Fibroblast of the aortic adventitia (primary cell): ENCODE data around the gene DENND1A. TPM values are rescaled to one million over a fixed set of nuclear protein-coding genes. Genes with fewer than 3 reads are reported as not detected.

Experiments used
- DNase-seq: peaks from one replicate; pipeline ENCODE4 v3.0.0-alpha.2; 2010; ENCODE audit warnings: low read depth
- H3K4me3 ChIP-seq: 2 replicates; pipeline ENCODE4 v1.5.1; 2011; ENCODE audit warnings: low read depth, mild to moderate bottlenecking, control low read depth, low read length, moderate library complexity
- total RNA-seq: library from RNA; depleted of rRNA; stranded (reverse); fragments of >200 nt; gene quantifications from 2 replicates; pipeline ENCODE4 v1.2.3, GENCODE V29; 2012; ENCODE audit warnings: low replicate concordance
- TF ChIP-seq, protein P1 (sequence below): IDR thresholded peaks from 2 replicates; pipeline ENCODE4 v1.5.1; 2011; ENCODE audit warnings: mild to moderate bottlenecking, low read length, control low read depth, inconsistent platforms; ENCODE audit not compliant: insufficient read depth

The DENND1A gene
- total RNA-seq, 1 donor, result 27.7 TPM

DNA sequence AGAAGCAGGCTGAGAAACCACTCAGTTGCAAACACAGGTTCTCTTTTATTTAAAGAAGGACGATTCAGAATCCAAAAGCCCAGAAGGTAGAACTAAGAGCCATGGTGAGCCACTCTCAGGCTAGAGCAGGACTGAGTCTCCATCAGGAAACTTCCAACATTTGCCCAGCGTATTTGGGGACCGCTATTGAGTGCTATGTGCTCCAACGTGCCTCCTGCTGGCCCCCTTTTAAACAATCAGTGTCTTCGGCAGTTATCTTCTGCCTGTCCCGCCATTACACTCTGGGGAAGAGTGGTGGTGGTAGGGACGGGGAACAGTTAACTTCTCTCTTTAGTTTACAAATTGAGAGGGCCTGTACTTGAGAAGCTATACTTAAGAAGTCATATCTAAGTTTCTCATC is 78.1 kb downstream of the DENND1A start:
- TF ChIP-seq, protein P1, sequence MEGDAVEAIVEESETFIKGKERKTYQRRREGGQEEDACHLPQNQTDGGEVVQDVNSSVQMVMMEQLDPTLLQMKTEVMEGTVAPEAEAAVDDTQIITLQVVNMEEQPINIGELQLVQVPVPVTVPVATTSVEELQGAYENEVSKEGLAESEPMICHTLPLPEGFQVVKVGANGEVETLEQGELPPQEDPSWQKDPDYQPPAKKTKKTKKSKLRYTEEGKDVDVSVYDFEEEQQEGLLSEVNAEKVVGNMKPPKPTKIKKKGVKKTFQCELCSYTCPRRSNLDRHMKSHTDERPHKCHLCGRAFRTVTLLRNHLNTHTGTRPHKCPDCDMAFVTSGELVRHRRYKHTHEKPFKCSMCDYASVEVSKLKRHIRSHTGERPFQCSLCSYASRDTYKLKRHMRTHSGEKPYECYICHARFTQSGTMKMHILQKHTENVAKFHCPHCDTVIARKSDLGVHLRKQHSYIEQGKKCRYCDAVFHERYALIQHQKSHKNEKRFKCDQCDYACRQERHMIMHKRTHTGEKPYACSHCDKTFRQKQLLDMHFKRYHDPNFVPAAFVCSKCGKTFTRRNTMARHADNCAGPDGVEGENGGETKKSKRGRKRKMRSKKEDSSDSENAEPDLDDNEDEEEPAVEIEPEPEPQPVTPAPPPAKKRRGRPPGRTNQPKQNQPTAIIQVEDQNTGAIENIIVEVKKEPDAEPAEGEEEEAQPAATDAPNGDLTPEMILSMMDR, result no peak
- DNase-seq, result no peak
- no peak overlapping the region for H3K4me3 ChIP-seq

DNA sequence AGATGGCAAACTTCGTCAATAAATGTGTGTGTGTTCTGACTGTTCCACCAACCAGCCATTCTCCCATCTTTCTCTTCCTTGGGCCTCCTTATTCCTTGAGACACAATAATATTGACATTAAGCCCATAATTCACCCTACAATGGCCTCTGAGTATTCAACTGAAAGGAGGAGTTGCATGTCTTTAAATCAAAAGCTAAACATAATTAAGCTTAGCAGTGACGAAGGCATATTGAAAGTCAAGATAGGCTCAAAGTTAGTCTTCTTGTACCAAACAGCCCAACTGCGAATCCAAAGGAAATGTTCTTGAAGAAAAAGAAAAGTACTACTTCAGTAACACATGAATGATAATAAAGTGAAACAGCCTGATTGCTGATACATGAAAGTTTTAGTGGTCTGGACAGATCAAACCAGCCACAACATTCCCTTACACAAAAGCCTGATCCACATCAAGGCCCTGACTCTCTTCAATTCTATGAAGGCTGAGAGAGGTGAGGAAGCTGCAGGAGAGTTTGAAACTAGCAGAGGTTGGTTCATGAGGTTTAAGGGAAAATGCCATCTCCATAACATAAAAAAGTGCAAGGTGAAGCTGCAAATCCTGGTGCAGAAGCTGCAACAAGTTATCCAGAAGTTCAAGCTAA is 81.4 kb downstream of the DENND1A start:
- H3K4me3 ChIP-seq, result no peak overlapping the region
- no peak for DNase-seq
- TF ChIP-seq, protein P1, result no peak

- no peak overlapping the region for H3K4me3 ChIP-seq
- TF ChIP-seq, protein P1, result no peak
- DNase-seq, result no peak
Observed at GRCh38 chr9:123846966-123847365, 83.0 kb downstream of the DENND1A start.

DNA sequence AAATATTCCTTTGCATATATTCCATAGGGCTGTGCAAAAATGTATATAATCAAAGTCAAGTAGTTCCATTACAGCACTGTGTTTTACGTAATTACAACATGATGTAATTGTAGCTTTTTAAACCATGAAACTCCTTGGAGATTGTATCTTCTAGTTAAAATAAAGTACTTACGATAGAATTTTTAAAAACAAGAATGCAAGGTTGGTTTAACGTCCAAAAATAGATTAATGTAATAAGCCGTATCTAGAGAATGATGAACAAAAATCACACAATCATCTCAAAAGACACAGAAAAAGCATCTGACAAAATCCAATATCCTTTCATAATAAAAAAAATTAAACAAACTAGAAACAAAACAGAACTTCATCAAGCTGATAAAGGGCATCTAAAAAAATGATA is 86.2 kb downstream of the DENND1A start:
- TF ChIP-seq, protein P1, result no peak
- no peak for DNase-seq
- H3K4me3 ChIP-seq, result no peak overlapping the region

DNA sequence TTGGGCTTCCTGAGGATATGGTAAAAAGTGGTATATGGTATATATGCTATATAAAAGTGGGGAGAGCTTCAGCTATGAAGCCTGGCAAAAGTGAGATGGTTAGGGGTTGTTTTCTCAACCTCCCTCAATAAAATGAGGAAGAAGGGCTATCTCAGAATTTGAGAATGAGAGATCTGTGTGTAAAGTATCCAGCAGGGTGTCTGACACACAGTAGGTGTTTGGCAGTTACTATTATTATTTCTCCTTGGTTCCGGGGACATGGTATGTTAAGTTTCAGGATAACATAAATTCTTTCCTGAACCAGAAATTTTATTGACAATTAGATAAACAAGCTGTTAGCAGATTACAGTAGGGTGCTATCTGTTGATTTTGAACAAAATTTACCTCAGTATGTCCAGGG is 94.1 kb downstream of the DENND1A start:
- H3K4me3 ChIP-seq, result no peak overlapping the region
- DNase-seq, result no peak
- TF ChIP-seq, protein P1, result no peak

DNA sequence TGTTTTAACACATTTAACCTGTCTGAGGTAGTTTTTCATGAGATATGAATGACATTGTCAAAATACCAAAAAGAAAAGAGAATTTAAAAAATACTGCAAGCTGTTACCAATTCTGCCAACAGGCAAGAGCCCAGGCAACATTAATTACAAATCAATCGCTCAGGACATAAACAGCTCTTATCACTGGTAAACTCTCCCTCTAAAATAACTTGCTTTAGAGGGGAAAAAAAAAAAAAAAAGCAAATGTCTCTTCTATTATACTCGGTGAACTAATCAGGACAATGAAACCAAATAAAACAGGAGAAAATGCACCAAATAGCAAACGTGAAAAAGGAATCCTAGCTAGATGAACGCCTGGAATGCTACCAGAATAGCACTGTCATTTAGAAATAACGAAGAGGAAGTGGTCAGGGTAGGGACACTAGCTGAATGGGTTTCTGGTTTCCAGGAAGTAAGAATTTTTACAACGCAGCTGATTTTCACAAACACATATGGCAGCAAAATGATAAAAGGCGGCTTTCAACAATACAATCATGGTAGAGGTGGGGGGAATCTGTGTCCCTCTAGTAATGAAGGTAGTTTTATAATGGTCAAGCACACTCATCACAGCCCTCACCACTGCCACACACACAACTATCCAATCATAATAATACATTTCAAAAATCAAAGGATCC is 94.9 kb downstream of the DENND1A start:
- TF ChIP-seq, protein P1, result no peak
- no peak for DNase-seq
- no peak overlapping the region for H3K4me3 ChIP-seq
